Measurements from ENCODE around the gene RPUSD1.

RPUSD1 gene

GRCh38 chr16:762595-763268 lies 25.4 kb downstream of the RPUSD1 start:
- DNase-seq (ENCODE audit: low read depth) = no peak
- H3K4me3 ChIP-seq (ENCODE audit: low read depth, low read length) = no peak overlapping the region
- TF ChIP-seq CTCF (IDR thresholded peaks at IDR 0.05; ENCODE audit: control insufficient read depth, extremely low read depth, insufficient read depth) = no peak

GRCh38 chr16:761625-762513 lies 26.3 kb downstream of the RPUSD1 start:
- no peak overlapping the region for H3K4me3 ChIP-seq (ENCODE audit: low read depth, low read length)
- TF ChIP-seq CTCF (IDR thresholded peaks at IDR 0.05; ENCODE audit: control insufficient read depth, extremely low read depth, insufficient read depth) = no peak
- DNase-seq (ENCODE audit: low read depth) = no peak

GRCh38 chr16:760545-761343 lies 27.4 kb downstream of the RPUSD1 start, which contains the start of gene MSLN:
MSLN (plus strand) TSS chr16:760734; CDS start chr16:762681, 1,947 bp downstream.
- TF ChIP-seq CTCF (IDR thresholded peaks at IDR 0.05; ENCODE audit: control insufficient read depth, extremely low read depth, insufficient read depth) = no peak
- no peak within 1 kb of the TSS for H3K4me3 ChIP-seq (ENCODE audit: low read depth, low read length)
- no peak for DNase-seq (ENCODE audit: low read depth)

- DNase-seq (ENCODE audit: low read depth) = no peak
- TF ChIP-seq CTCF (IDR thresholded peaks at IDR 0.05; ENCODE audit: control insufficient read depth, extremely low read depth, insufficient read depth) = no peak
- no peak overlapping the region for H3K4me3 ChIP-seq (ENCODE audit: low read depth, low read length)
Measured at GRCh38 chr16:760065-760464, 28.1 kb downstream of the RPUSD1 start.

- H3K4me3 ChIP-seq (ENCODE audit: low read depth, low read length) = no peak overlapping the region
- TF ChIP-seq CTCF (IDR thresholded peaks at IDR 0.05; ENCODE audit: control insufficient read depth, extremely low read depth, insufficient read depth) = no peak
- DNase-seq (ENCODE audit: low read depth) = no peak
Measured at GRCh38 chr16:759110-759910, 28.9 kb downstream of the RPUSD1 start.

GRCh38 chr16:756428-756827 lies 31.8 kb downstream of the RPUSD1 start:
- TF ChIP-seq CTCF (IDR thresholded peaks at IDR 0.05; ENCODE audit: control insufficient read depth, extremely low read depth, insufficient read depth) = no peak
- H3K4me3 ChIP-seq (ENCODE audit: low read depth, low read length) = no peak overlapping the region
- no peak for DNase-seq (ENCODE audit: low read depth)
